Measurements from ENCODE around the gene GTF3C2. TPM values are rescaled to one million over a fixed set of nuclear protein-coding genes. Genes with fewer than 3 reads are reported as not detected.
A peak's percentile ranks its signal among the peaks of the same experiment; 100 is the strongest.

Gene GTF3C2
- 10 to 100 TPM; 32.6 to 63.5 (median 55.7) TPM for total RNA-seq

GRCh38 chr2:27356382-27357181 is at the start of gene GTF3C2:
TSS of gene GTF3C2 (minus strand) at chr2:27356764. CDS start at chr2:27343554, 13,210 bp downstream.
- Histone ChIP-seq H3K4me1 (peaks cover 2 to 9% of the 10 kb centered on the region in 2 donors), H3K4me3 (peak within 1 kb of the TSS; percentile 74 to 81 (median 75)), H3K27ac (peak within 1 kb of the TSS; percentile 86 to 94), H3K27me3 (no peaks in the 10 kb centered on the region), H3K36me3 (no peaks in the 10 kb centered on the region), H3K9me3 (no peaks in the 10 kb centered on the region)
- TF ChIP-seq POLR2AphosphoS5 (IDR thresholded peaks at IDR 0.05): peak; percentile 65 to 87 (median 80)
- no peak for TF ChIP-seq CTCF (IDR thresholded peaks at IDR 0.05)
- peak; percentile 40 for TF ChIP-seq POLR2A (IDR thresholded peaks at IDR 0.05)
- peak; percentile 94 to 95 for DNase-seq (ENCODE audit: low spot score in 2 of 2)
- intact Hi-C loops (cut with DNase I; ENCODE audit: low total_unique reads): no loop called here

GRCh38 chr2:27400348-27401135 is 44.0 kb upstream of the GTF3C2 start:
- Histone ChIP-seq H3K27ac (no peak overlapping the region), H3K9me3 (no peaks in the 10 kb centered on the region), H3K27me3 (no peaks in the 10 kb centered on the region), H3K36me3 (no peaks in the 10 kb centered on the region), H3K4me1 (no peaks in the 10 kb centered on the region), H3K4me3 (no peak overlapping the region)
- intact Hi-C loops (cut with DNase I; ENCODE audit: low total_unique reads): no loop called here
- TF ChIP-seq CTCF (IDR thresholded peaks at IDR 0.05) (no peak), POLR2AphosphoS5 (IDR thresholded peaks at IDR 0.05) (no peak)
- no peak for DNase-seq (ENCODE audit: low spot score in 2 of 2)

GRCh38 chr2:27398962-27399361 is 42.4 kb upstream of the GTF3C2 start:
- Histone ChIP-seq H3K4me1 (no peaks in the 10 kb centered on the region), H3K27ac (no peak overlapping the region), H3K4me3 (no peak overlapping the region), H3K27me3 (no peaks in the 10 kb centered on the region), H3K9me3 (no peaks in the 10 kb centered on the region), H3K36me3 (no peaks in the 10 kb centered on the region)
- intact Hi-C loops (cut with DNase I; ENCODE audit: low total_unique reads): no loop called here
- TF ChIP-seq CTCF (IDR thresholded peaks at IDR 0.05) (no peak), POLR2A (IDR thresholded peaks at IDR 0.05) (no peak), POLR2AphosphoS5 (IDR thresholded peaks at IDR 0.05) (no peak)
- DNase-seq (ENCODE audit: low spot score in 2 of 2): no peak

GRCh38 chr2:27393225-27393624 is 36.7 kb upstream of the GTF3C2 start:
- Histone ChIP-seq H3K27ac (no peak overlapping the region), H3K36me3 (no peaks in the 10 kb centered on the region), H3K27me3 (no peaks in the 10 kb centered on the region), H3K9me3 (no peaks in the 10 kb centered on the region), H3K4me3 (no peak overlapping the region), H3K4me1 (no peaks in the 10 kb centered on the region)
- no peak for TF ChIP-seq CTCF (IDR thresholded peaks at IDR 0.05)
- no peak for TF ChIP-seq POLR2AphosphoS5 (IDR thresholded peaks at IDR 0.05)
- no peak for TF ChIP-seq POLR2A (IDR thresholded peaks at IDR 0.05)
- intact Hi-C loops (cut with DNase I; ENCODE audit: low total_unique reads): no loop called here
- DNase-seq (ENCODE audit: low spot score in 2 of 2): no peak

Data from breast epithelium (tissue), 4 donors.